ENCODE measurements around the gene CABP5.

CABP5 gene

DNA sequence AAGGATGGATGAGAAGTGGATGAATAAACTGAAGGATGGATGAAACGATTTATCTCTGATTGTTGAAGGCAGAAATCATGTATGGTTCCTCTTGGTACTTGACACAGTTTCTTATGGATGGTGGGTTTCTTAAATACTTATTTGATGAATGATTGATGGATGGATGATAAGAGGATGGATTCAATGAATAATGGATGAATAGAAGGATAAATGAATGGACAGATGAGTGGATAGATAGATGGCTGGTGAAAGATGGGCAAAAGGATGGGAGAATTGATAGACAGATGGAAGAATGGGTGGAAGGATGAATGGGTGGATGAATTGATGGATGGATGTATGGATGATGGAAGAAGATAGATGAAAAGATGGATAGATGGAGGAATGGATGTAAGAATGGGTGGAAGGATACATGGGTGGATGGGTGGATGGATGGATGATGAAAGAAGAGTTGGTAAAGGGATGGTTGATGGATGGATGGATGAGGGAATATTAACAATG, 47.6 kb downstream of the CABP5 start:
- no peaks in the 10 kb centered on the region for H3K36me3 ChIP-seq (ENCODE audit: control insufficient read depth, insufficient read depth, low read length)
- no peak overlapping the region for H3K27ac ChIP-seq (ENCODE audit: low read depth, low read length)
- H3K4me3 ChIP-seq (ENCODE audit: low read depth, low read length) = no peak overlapping the region
- H3K9ac ChIP-seq (ENCODE audit: low read length) = no peak overlapping the region
- no peaks in the 10 kb centered on the region for H3K4me1 ChIP-seq (ENCODE audit: control insufficient read depth, insufficient read depth, low read length)
- H3K27me3 ChIP-seq (ENCODE audit: control insufficient read depth, insufficient read depth, low read length) = peaks cover 6% of the 10 kb centered on the region; the same call in 1 of the 2 replicates
- peaks cover 7% of the 10 kb centered on the region; the same call in 1 of the 2 replicates for H3K9me3 ChIP-seq (ENCODE audit: control insufficient read depth, insufficient read depth, low read depth, low read length)

DNA sequence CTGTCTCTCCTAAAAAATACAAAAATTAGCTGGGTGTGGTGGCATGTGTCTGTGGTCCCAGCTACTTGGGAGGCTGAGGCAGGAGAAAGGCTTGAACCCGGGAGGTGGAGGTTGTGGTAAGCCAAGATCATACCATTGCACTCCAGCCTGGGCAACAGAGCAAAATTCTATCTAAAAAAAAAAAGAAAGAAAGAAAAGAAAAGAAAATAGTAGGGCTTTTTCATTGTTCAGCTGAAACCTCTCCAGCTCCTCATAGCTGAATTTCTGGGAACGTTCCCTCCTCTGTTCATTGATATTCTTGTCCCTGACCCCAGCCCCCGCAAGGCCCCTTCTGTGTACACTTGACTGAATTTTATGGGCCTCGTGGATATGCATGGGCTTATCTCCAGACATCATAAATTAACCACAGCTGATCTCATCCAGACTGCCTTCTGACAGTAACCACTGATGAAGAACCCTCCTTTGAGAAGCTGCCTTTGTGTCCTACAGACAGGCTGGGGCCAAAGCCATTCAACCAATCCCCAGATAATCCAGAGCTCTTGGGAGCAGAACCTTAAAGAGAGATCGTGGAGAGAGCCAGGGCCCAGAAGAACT, 49.6 kb downstream of the CABP5 start, which contains the start of gene ELSPBP1:
Gene ELSPBP1, plus strand, starts transcription at position 424 of the 594 bp plus-strand sequence. CDS start 14,036 bp downstream, outside the sequence.
- Histone ChIP-seq H3K36me3 (ENCODE audit: control insufficient read depth, insufficient read depth, low read length) (no peaks in the 10 kb centered on the region), H3K4me3 (ENCODE audit: low read depth, low read length) (no peak within 1 kb of the TSS), H3K27me3 (ENCODE audit: control insufficient read depth, insufficient read depth, low read length) (peaks cover 6% of the 10 kb centered on the region; the same call in 1 of the 2 replicates), H3K9ac (ENCODE audit: low read length) (no peak within 1 kb of the TSS), H3K27ac (ENCODE audit: low read depth, low read length) (no peak within 1 kb of the TSS), H3K4me1 (ENCODE audit: control insufficient read depth, insufficient read depth, low read length) (no peaks in the 10 kb centered on the region), H3K9me3 (ENCODE audit: control insufficient read depth, insufficient read depth, low read depth, low read length) (no peaks in the 10 kb centered on the region; the same call in 1 of the 2 replicates)

DNA sequence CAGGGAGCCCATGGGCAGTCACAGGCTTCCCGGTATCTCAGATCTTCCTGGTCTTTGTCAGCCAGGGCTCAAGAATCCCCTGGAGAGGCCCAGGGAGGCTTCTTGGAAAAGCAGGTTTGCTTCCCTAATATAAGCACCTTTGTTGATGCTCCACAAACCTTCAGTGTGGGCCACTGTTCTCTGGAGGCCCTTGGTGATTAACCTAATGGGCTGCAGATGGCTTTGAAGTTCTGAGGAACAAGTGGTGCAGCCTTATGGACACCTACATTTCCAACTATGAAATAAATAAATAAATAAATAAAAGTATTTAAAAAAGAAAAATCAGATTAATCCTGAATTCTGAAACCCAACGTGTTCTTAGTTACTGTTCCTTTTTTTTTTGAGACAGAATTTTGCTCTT, 51.8 kb downstream of the CABP5 start, which contains the start of gene BSPH1:
Gene BSPH1, minus strand, starts transcription at position 101 of the 400 bp plus-strand sequence. Its CDS starts 89 bp downstream, at position 12.
- no peak within 1 kb of the TSS for H3K27ac ChIP-seq (ENCODE audit: low read depth, low read length)
- no peak within 1 kb of the TSS for H3K4me3 ChIP-seq (ENCODE audit: low read depth, low read length)

DNA sequence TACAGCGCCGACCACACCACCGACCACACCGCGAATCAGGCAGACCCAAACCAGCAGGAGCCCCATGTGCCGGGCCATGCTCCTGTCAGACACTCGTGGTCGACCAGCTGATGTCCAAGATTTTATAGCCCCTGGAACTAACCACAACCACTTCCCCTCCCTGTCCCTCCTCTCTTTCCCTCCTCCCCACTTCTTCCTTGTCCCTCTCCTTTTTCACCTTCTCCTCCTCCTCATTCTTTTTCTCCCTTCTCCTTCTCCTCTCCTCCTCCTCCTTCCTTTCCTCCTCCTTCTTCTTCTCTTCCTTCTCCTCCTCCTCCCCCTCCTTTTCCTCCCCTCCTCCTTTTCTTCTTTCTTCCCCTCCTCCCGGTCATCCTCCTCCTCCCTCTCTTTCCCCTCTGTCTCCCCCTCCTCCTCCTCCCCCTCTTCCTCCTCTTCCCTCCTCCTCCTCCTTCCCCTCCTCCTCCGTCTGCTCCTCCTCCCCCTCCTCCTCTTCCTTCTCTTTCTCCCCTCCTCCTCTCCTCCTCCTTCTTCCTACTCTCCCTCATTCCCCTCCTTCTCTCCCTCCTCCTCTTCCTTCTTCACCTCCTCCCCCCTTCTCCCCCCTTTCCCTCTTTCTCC, 52.6 kb downstream of the CABP5 start:
- peaks cover 5% of the 10 kb centered on the region; the same call in 1 of the 2 replicates for H3K27me3 ChIP-seq (ENCODE audit: control insufficient read depth, insufficient read depth, low read length)

More for the DNA sequence above, 51.8 kb downstream of the CABP5 start, which contains the start of gene BSPH1:
- Histone ChIP-seq H3K4me1 (ENCODE audit: control insufficient read depth, insufficient read depth, low read length) (no peaks in the 10 kb centered on the region), H3K9me3 (ENCODE audit: control insufficient read depth, insufficient read depth, low read depth, low read length) (no peaks in the 10 kb centered on the region; the same call in 1 of the 2 replicates), H3K9ac (ENCODE audit: low read length) (no peak within 1 kb of the TSS), H3K27me3 (ENCODE audit: control insufficient read depth, insufficient read depth, low read length) (peaks cover 6% of the 10 kb centered on the region; the same call in 1 of the 2 replicates), H3K36me3 (ENCODE audit: control insufficient read depth, insufficient read depth, low read length) (no peaks in the 10 kb centered on the region)

More for the DNA sequence above, 52.6 kb downstream of the CABP5 start:
- no peaks in the 10 kb centered on the region; the same call in 1 of the 2 replicates for H3K9me3 ChIP-seq (ENCODE audit: control insufficient read depth, insufficient read depth, low read depth, low read length)
- H3K36me3 ChIP-seq (ENCODE audit: control insufficient read depth, insufficient read depth, low read length) = no peaks in the 10 kb centered on the region
- H3K4me3 ChIP-seq (ENCODE audit: low read depth, low read length) = no peak overlapping the region
- H3K27ac ChIP-seq (ENCODE audit: low read depth, low read length) = no peak overlapping the region
- H3K9ac ChIP-seq (ENCODE audit: low read length) = no peak overlapping the region
- H3K4me1 ChIP-seq (ENCODE audit: control insufficient read depth, insufficient read depth, low read length) = no peaks in the 10 kb centered on the region

Data from HUES6 (cell line).